ENCODE measurements around the gene CAPZB.

CAPZB gene

DNA sequence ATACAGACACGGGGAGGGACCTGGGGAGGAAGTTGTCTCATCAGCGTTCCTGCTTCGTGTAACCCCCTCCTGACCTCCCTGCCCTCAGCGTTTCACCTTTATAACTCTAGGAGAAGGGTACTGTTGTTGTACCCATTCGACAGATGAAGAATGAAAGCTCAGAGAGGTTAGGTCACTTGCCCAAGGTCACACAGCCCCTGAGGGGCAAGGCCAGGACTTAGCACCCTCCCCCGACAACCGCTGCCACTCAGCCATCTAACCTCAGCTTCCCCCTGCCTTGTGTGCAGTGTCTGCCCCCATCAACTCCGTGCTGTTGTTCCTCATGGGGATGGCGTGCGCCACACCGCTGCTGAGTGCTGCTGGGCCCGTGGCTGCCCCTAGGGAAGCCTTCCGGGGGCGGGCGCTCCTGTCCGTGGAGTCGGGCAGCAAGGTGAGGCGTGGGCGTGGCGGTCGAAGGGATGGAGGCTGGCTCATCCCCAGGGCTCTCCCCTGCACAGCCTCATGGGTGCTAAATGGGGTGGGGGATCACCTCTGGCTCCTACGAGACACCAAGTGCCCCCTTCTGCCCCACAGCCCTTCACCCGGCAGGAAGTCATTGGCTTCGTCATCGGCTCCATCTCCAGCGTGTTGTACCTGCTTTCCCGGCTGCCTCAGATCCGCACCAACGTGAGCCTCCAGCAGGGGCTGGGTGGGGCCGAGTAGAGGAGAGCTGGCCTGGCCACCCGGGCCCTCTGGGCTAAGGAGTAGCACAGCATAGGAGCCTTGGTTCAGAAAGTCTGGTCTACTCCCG, 159.2 kb downstream of the CAPZB start:
- DNase-seq, result no peak

DNA sequence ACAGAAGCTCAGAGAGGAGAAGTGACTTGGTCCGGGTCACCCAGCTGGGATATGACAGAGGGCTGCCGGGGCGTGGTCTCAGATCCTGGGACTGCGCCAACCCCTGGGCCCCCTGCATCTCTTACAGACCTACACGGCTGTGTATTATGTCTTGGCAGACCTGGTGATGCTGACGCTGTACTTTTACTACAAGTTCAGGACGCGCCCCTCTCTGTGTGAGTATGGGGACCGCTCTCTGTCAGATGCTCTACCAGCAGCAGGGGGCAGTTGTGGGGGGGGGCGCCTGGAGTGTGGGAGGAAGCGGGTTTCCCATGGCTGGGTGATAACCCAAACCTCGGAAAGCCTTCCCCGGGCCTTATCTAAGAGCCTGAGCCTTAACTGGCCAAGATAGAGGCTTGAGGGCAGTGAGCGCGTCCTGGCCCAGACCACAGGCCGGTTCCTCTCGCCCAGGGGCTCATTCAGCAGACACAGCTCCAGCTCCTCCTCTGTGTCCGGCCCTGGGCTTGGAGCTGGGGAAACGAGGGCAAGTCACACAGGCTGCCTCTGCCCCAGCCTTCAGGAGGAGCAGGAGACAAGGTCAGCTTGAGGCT, 159.9 kb downstream of the CAPZB start:
- DNase-seq, result no peak

DNA sequence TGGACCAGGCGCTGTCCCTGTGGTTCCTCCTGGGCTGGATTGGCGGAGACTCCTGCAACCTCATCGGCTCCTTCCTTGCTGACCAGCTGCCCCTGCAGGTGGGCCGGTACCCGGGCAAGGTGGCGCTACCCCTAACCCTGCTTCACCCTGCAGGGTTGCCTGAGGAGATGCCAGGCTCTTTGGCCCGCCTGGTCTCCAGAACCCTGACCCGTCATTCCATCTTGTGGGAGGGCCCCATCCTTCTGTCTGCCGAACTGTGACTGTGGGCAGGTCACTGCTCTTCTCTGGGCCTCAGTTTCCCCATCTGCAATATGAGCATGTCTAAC, 160.7 kb downstream of the CAPZB start:
- no peak for DNase-seq

DNA sequence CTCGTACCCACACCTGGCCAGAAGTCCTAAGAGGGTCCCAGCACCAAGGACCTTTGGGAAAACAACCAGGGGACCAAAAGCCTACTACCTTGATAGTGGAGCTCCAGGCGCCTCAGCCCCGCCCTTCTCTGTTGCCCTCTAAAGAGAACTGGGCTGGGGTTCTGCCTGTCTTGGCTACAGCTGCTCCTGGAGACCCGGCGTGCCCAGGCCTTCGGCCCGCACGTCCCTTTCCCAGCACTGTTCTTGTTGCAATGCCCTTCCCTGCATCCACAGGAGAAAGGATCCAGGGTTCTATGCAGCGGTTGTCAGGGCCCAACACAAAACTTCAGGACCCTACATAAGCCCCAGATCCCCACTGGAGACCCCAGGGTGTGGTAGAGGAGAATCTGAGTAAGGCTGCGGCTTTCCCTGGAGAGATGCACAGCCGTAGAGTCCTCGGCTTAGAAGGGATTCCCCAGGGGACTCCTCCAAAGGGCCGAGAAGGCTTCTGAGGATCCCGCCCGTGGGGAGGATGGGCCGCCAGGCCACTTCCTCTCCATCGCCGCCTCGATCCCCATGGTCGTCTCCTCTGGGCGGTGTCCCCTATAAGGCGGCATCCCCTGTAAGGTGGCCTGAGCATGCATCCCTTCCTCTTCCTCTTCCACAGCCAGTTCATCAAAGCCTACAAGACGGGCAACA, 161.2 kb downstream of the CAPZB start:
- no peak for DNase-seq

DNA sequence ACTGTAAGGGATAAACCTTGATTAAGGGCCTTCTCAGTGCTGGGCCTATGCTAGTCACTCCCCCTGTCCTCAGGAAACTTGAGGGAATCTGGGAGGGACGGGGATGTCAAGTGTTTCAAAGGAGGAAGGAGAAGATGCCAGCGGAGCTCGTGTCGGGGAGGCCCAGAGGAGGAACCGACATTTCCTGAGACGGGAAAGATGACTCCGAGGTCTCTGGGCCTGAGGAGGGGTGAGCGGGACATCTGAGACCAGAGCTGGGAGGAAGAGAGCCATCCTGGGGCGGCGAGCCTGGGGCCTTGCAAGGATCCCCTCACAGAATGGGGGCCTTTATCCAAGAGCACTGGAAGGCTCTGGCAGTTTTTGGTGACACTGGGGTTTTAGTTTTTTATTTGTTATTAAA, 162.9 kb downstream of the CAPZB start:
- DNase-seq, result no peak

DNA sequence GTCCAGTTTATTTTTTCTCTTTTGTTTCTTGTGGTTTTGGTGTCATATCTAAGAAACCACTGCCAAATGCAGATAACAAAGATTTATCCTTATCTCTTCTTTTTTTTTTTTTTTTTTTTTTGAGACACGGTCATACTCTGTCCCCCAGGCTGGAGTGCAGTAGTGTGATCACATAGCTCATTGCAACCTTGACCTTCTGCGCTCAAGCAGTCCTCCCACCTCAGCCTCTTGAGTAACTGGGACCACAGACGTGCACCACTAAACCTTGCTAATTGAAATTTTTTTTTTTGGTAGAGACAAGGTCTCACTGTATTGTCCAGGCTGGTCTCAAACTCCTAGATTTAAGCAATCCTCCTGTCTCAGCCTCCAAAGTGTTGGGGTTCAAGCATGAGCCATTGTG, 164.3 kb downstream of the CAPZB start:
- no peak for DNase-seq

DNA sequence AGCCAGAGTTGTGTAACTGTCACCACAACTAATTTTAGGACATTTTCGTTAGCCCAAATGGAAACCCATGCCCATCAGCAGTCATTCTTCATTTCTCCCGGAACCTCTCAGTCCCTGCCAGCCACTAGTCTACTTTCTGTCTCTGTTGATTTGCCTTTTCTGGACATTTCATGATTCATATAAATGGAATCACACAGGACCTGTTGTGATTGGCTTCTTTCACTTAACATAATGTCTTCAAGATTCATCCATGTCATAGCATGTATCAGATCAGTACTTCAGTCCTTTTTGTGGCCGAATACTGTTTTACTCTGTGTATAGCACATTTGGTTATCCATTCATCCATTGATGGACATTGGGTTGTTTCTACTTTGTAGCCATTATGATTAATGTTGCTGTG, 166.1 kb downstream of the CAPZB start:
- DNase-seq, result peak; percentile 17

DNA sequence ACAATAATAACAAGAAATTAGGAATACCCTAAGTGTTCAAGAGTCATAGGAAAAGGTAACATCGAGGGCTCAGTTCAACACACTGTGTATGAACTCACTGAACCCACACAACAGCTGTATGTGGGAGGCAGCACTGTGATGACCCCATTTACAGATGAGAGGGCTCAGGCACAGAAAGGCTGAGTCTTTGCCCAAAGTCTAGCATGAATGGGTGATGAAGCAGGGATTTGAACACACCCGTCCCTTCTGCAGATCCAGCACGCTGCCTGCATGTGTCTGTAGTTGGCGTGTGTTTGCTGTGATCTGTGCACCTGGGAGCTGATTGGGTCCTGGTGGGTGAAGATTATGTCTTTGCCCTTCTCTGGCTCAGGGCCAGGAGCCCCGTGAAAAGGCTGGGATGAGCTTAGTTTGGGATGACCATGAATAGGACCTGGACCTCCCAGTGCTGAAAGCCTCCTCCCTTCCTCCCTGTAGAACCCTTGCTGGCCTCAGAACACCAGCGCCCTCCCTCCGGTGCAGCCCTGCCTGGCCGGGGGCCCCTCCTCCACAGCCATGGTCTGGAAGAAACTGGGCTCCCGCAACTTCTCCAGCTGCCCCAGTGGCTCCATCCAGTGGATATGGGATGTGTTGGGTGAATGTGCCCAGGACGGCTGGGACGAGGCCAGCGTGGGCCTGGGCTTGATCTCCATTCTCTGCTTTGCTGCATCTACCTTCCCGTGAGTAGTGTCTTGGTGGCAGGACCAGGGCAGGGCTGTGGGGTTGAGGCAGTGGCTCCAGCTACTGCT, 168.0 kb downstream of the CAPZB start:
- no peak for DNase-seq

DNA sequence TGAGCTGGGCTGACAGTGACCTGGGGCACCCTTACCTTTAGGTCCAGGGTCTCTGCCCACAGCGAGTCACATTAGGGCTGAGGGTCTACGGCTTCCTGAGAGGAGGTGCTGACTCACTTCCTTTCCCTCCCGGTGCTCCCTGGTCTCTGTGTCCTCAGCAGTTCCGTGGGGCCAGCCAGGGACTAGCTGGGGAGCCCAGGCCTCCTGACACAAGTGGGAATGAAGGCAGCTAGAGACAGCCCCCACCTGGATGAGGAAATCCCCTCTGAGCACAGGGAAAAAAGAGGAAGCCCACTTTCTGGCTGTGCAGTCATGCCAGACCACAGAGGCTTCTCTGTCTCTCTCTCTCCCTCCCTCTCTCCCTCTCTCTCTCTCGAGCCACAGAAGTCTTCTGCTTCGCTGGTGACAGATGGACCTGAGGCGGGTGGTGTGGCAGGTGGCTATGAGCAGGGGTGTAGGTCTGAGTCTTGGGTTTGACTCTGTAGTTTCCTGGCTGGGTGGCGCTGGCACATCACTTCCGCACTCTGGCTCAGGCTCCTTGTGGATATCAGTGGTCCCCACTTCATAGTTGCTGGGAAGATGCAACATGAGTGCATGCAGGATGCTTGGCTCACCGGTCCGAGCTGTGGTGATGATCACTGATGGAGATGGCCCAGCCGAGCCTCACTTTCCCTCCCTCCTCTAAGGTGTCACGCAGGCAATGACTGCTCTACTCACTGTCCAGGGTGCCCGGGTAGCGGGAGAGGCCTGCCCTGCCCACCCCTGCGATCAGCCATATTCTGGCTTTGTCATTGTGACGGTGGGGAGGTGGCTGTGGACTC, 169.8 kb downstream of the CAPZB start:
- peak; percentile 41 for DNase-seq

DNA sequence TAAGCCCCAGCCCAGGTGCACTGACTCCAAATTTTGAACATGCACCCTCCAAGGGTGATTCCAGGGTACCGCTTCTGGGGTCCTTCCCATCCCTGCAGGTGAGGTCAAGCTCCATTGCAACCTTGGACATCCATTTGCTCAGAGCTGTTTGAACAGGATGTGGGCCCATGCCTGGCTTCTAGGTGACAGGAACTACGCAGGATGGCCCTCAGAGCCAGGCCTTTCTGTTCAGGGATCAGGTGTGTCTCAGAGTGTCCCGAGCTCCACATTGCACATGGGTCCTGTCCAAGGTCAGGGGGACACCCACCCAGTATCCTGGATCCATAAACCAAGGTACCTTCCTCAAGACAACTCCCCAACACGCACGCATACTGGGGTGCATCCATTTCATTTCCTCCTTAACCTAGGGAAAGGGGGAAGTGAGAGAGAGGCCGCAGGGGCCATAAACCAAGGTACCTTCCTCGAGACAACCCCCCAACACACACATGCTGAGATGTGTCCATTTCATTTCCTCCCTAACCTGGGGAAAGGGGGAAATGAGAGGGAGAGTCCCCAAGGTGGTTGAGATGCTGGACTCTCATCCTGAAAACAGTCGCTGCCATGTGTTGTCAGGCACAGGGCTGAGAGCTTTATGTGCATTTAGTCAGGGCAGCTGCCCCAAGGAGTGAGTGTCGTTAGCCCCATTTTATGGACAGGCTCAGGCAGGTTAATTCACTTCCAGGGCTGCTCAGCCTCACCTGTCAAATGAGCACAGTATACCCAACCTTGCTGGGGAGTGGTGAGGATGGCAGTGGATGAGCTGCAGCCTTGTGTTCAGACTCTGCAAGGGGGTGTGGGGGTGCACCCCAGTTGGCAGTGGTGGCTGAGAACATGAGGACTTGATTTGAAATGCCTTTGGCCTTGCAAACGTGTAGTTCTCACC, 171.1 kb downstream of the CAPZB start:
- no peak for DNase-seq

DNA sequence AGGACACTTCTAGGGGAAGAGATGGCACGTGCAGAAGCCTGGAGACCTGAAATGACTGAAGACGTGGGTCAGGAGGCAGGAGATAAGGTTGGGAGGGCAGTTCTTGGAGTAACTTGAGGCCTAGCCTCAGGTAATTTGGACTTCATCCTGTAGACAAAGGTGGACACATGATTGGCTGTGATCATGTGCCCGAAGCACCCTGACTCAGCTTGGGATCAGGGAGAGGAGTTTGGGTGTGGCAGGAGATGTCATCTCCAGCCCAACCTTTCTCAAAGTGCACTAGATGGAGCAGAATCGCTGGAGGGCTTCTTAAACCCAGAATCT, 171.7 kb downstream of the CAPZB start:
- no peak for DNase-seq

DNA sequence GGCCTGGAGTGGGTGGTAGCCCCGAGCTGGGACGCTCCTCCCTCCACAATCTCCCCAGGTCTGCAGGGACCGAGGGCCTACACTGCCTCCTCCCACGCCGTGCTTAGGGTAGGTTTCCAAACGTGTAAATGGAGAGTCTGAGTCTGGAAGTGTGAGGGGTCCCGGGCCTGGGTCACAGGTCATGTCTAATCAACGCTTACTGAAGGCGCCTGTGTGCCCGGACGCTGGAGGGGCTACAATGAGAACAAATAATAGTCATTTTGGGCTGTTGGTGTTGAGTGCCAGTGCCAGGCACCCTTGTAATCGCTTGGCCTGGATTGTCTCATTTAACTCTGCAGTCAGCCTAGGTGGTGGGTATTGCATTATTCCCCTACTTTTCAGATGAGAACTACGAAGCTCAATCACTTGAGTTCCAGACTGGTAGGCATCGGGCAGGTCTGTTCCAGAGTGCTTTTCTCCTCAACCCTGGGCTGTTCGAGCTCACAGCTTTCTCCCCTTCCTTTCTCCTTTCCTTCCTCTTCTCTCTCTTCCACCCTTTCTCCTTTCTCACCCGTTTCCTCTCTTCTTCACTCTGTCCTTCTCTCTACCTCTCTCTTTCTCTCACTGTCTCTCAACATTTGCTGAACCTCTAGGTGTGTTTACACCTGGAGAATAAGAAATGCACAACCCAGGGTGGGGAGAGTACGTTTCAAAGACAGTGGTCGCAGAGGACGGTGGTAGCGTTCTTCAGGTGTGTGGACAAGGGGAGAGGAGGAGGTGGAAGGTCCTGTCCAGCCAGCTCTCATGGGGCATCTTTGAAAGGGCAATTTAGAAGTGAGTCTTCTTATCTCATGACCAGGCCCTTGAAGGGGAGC, 172.3 kb downstream of the CAPZB start:
- no peak for DNase-seq

DNA sequence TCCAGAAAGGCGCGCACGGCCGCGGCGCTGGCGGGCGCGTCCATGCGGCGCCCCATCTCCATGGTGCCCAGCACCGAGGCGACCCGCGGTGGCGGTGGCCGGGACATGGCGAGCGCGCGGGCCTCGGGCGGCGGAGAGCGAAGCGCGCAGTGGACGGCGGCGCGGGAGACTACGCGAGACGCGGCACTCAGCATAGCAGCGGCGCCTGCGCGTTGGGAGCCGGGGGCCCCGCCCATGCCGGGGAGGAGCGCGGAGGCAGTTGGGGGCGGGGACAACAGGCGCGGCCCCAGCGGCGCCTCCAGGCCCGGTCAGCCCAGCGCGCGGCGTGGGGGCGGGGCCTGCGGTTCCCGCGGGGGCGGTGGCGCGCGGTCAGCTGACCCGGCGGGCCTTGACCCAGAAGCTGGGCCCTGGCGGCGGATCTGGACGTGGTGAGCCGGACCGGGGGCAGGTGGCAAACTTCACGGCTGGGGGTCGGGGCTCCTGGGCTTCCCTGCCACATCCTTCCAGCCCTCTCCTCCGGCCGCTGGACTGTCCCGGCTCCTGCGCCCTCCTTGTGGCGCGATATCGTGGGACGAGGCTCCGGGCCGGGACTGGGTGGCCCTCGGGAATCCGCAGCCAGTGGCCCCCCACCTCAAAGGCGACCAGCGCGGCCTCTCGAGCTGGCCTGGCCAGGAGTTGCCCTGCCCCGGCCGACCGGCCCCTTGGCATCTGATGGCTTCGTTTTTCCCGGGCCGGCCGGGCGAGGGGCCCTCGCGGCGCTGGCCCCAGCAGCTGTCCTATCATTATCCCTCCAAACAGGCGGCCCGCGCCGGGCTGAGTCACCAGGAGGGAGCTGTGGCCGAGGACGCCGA, 173.2 kb downstream of the CAPZB start, which contains the start of the genes AKR7A2 and SLC66A1:
TSS of gene AKR7A2 (minus strand) at position 214 of the 851 bp plus-strand sequence. CDS start at position 194, 20 bp downstream.
TSS of gene SLC66A1 (plus strand) at position 396 of the 851 bp plus-strand sequence. CDS start 5,352 bp downstream, outside the sequence.
- DNase-seq, result peak; percentile 94

DNA sequence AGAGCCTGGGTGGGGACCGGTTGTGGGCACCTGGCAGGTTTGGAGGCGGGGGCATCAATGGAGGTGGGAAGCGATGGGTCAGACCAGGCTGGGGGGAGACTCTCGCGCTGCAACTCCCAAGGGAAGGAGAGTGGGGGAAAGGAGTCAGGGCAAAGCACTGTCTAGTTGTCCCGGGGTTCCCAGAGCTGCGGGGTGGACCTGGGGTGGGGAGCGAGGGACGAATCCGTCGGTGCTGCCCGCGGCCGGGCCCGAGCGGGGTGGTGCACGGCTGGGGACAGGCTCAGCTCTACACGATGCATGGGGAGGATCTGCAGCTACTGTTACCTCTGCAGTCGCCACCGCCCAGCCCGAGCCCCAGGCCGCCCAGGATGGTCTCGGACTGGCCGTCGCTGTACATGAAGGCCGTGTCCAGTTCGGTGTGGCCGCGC, 173.8 kb downstream of the CAPZB start:
- no peak for DNase-seq

DNA sequence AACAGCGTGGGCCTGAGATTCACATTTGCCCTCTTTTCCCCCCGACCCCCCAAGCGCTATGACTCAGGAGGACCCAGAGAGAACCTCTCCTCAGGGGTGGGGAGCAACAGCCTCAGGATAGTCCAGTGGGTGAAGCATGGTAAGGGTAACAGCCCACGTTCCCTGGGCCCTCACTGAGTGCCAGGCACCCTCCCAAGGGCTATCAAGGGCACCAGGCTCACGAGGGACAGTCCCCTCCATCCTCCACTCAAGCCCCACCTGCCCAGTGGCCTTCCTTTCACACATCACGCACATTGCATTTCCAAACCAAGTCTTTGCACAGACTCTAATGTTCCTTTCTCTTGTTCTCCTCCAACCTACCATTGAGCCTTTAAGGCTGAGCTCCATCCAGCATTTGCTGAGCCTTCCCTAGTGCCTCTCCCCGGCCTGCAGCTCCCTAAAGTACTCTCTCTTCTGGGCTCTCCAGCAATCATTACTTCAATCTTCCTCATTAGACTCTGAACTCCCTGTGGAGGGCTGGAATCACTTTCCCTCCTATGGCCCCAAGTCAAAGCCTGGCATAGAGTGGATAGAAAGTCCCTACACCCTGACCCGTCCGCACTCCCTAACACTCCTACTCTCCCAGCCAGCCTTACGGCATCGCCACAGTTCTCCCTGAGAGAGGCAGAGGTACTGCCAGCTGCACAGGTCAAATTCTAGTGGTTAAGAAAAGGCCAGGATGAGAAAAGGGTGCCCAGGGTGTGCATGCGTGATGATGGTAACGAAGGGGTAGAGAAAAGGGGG, 174.4 kb downstream of the CAPZB start:
- DNase-seq, result no peak

DNA sequence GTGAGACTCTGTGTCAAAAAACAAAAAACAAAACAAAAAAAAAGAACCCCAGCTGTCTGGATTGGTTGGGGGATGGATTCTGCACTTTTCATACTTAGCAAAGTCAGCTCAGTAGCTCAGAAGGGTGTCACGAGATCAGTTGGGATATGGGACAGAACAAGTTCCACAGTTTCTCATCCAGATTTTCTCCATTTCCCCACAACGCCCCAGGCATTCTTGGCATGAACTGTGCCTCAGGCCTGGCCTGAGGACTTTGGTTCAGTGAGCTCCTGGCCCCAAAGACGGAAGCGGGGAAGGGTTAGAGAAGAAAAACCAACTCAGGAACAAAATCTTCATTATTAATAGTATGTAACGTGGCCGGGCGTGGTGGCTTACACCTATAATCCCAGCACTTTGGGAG, 175.3 kb downstream of the CAPZB start:
- DNase-seq, result no peak

DNA sequence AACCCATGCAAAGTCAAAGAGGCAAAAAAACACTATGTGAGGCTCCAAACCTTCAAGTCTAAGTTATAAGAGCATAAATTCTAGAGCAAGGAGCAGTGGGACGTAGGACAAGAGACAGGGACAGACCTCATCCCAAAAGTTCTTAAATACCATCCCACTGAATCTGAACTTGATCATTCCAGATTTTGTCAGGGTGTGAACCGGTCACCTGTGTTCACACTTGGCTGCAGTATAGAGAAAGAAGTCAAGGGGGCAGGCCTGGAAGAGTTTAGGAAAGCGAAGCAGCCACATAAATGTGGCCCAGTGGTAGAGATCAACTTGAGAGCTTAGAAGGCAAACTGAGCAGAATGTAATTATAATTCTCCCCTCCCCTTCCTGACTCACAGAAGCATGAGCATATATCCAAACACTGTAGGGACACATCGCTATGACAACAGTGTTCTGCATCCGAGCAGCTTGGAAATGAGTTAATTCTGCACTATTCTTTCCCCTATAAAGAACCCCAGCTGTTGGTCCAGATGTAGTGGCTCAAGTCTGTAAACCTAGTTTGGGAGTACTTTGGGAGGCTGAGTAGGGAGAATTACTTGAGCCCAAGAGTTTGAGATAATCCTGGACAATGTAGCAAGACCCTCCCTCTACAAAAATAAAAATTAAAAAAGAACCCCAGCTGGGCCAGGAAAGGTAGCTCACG, 176.1 kb downstream of the CAPZB start:
- DNase-seq, result peak; percentile 64

DNA sequence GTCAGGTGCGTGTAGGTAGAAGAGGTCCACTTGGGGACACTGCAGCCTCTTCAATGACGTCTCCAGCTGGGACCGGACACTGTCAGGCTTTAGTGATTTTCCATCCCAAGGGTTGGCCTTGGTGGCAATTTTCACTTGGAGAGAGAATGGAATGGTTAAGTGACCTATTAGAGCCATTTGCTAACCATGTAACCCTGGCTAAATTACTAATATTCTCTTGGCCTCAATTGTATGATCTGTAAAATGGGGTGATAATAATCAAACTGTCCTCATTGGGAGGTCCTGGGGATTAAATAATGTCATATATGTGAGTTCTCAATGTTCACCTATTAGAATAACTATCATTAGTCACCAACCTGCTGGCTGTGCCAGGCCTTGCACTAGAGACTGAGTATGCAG, 176.8 kb downstream of the CAPZB start:
- DNase-seq, result no peak
